ENCODE results near the gene CCNQ. TPM values are rescaled to one million over a fixed set of nuclear protein-coding genes. Genes with fewer than 3 reads are reported as not detected.

Gene CCNQ
- total and polyA plus RNA-seq, 2 of the 8 experiments (the other 6 are each of a cell fraction or from before 2014, with no cell fraction given): 16.6 to 32.1 TPM

Other genes starting within 250 kb of the CCNQ start
- not detected in 2 replicates for gene PNMA6E, start 197.8 kb downstream of the CCNQ start, total RNA-seq (2021; fragmentation: NEBNext Ultra II Directional; extraction: Animal tissue kit (Norgen Biotek cat#: 25700))
- gene PNMA6E, start 197.8 kb downstream of the CCNQ start, polyA plus RNA-seq (2011; rRNA removed): not detected in 2 replicates
- 0.41 and 0.46 TPM in 2 replicates for gene ZFP92, start 187.7 kb downstream of the CCNQ start, total RNA-seq (2021; fragmentation: NEBNext Ultra II Directional; extraction: Animal tissue kit (Norgen Biotek cat#: 25700))
- 0.14 and 0.17 TPM in 2 replicates for gene ZFP92, start 187.7 kb downstream of the CCNQ start, polyA plus RNA-seq (2011; rRNA removed)
- 0.69 and 0.71 TPM in 2 replicates for gene TREX2, start 153.1 kb downstream of the CCNQ start, total RNA-seq (2021; fragmentation: NEBNext Ultra II Directional; extraction: Animal tissue kit (Norgen Biotek cat#: 25700))
- 0.80 and 1.5 TPM in 2 replicates for gene TREX2, start 153.1 kb downstream of the CCNQ start, polyA plus RNA-seq (2011; rRNA removed)
- gene HAUS7, start 128.6 kb downstream of the CCNQ start, total RNA-seq (2021; fragmentation: NEBNext Ultra II Directional; extraction: Animal tissue kit (Norgen Biotek cat#: 25700)): 53.4 and 54.0 TPM in 2 replicates
- gene HAUS7, start 128.6 kb downstream of the CCNQ start, polyA plus RNA-seq (2011; rRNA removed): 45.4 and 56.9 TPM in 2 replicates
- 2.1 and 2.4 TPM in 2 replicates for gene BGN, start 104.2 kb downstream of the CCNQ start, total RNA-seq (2021; fragmentation: NEBNext Ultra II Directional; extraction: Animal tissue kit (Norgen Biotek cat#: 25700))
- 1.8 and 2.7 TPM in 2 replicates for gene BGN, start 104.2 kb downstream of the CCNQ start, polyA plus RNA-seq (2011; rRNA removed)
- 0.15 and 0.19 TPM in 2 replicates for gene ATP2B3, start 81.5 kb downstream of the CCNQ start, total RNA-seq (2021; fragmentation: NEBNext Ultra II Directional; extraction: Animal tissue kit (Norgen Biotek cat#: 25700))
- 0.14 and 0.24 TPM in 2 replicates for gene ATP2B3, start 81.5 kb downstream of the CCNQ start, polyA plus RNA-seq (2011; rRNA removed)
- gene DUSP9, start 48.1 kb upstream of the CCNQ start, total RNA-seq (2021; fragmentation: NEBNext Ultra II Directional; extraction: Animal tissue kit (Norgen Biotek cat#: 25700)): 0.63 and 1.1 TPM in 2 replicates
- 0.80 and 1.2 TPM in 2 replicates for gene DUSP9, start 48.1 kb upstream of the CCNQ start, polyA plus RNA-seq (2011; rRNA removed)
- gene PNCK, start 74.7 kb upstream of the CCNQ start, total RNA-seq (2021; fragmentation: NEBNext Ultra II Directional; extraction: Animal tissue kit (Norgen Biotek cat#: 25700)): 4.3 and 6.2 TPM in 2 replicates
- 6.3 and 13.9 TPM in 2 replicates for gene PNCK, start 74.7 kb upstream of the CCNQ start, polyA plus RNA-seq (2011; rRNA removed)
- 94.7 and 98.5 TPM in 2 replicates for gene SLC6A8, start 88.8 kb upstream of the CCNQ start, total RNA-seq (2021; fragmentation: NEBNext Ultra II Directional; extraction: Animal tissue kit (Norgen Biotek cat#: 25700))
- 87.7 and 132 TPM in 2 replicates for gene SLC6A8, start 88.8 kb upstream of the CCNQ start, polyA plus RNA-seq (2011; rRNA removed)
- 157 and 159 TPM in 2 replicates for gene BCAP31, start 125.2 kb upstream of the CCNQ start, total RNA-seq (2021; fragmentation: NEBNext Ultra II Directional; extraction: Animal tissue kit (Norgen Biotek cat#: 25700))
- 136 and 139 TPM in 2 replicates for gene BCAP31, start 125.2 kb upstream of the CCNQ start, polyA plus RNA-seq (2011; rRNA removed)
- 4.6 and 6.6 TPM in 2 replicates for gene ABCD1, start 125.7 kb upstream of the CCNQ start, total RNA-seq (2021; fragmentation: NEBNext Ultra II Directional; extraction: Animal tissue kit (Norgen Biotek cat#: 25700))
- gene ABCD1, start 125.7 kb upstream of the CCNQ start, polyA plus RNA-seq (2011; rRNA removed): 3.1 and 6.7 TPM in 2 replicates
- gene PLXNB3, start 165.1 kb upstream of the CCNQ start, total RNA-seq (2021; fragmentation: NEBNext Ultra II Directional; extraction: Animal tissue kit (Norgen Biotek cat#: 25700)): 2.7 TPM in 2 replicates
- gene PLXNB3, start 165.1 kb upstream of the CCNQ start, polyA plus RNA-seq (2011; rRNA removed): 1.2 and 1.6 TPM in 2 replicates
- not detected in 2 replicates for gene SRPK3, start 181.9 kb upstream of the CCNQ start, total RNA-seq (2021; fragmentation: NEBNext Ultra II Directional; extraction: Animal tissue kit (Norgen Biotek cat#: 25700))
- gene SRPK3, start 181.9 kb upstream of the CCNQ start, polyA plus RNA-seq (2011; rRNA removed): not detected in 2 replicates
- 36.1 and 39.4 TPM in 2 replicates for gene IDH3G, start 195.2 kb upstream of the CCNQ start, total RNA-seq (2021; fragmentation: NEBNext Ultra II Directional; extraction: Animal tissue kit (Norgen Biotek cat#: 25700))
- gene IDH3G, start 195.2 kb upstream of the CCNQ start, polyA plus RNA-seq (2011; rRNA removed): 66.7 and 96.2 TPM in 2 replicates
- gene SSR4, start 195.5 kb upstream of the CCNQ start, total RNA-seq (2021; fragmentation: NEBNext Ultra II Directional; extraction: Animal tissue kit (Norgen Biotek cat#: 25700)): 161 and 168 TPM in 2 replicates
- 642 and 734 TPM in 2 replicates for gene SSR4, start 195.5 kb upstream of the CCNQ start, polyA plus RNA-seq (2011; rRNA removed)
- gene PDZD4, start 231.4 kb upstream of the CCNQ start, total RNA-seq (2021; fragmentation: NEBNext Ultra II Directional; extraction: Animal tissue kit (Norgen Biotek cat#: 25700)): 169 and 174 TPM in 2 replicates
- gene PDZD4, start 231.4 kb upstream of the CCNQ start, polyA plus RNA-seq (2011; rRNA removed): 45.8 and 77.2 TPM in 2 replicates

Data from H1 (cell line).